HG03108 (cell line): ENCODE data around the gene CCK.
A peak's percentile ranks its signal among the peaks of the same experiment; 100 is the strongest.

Experiments used
- ATAC-seq: cut with Tn5 transposase; IDR thresholded peaks from one replicate; pipeline ENCODE4 v1.9.1; 2021; ENCODE audit warnings: moderate library complexity; ENCODE audit not compliant: unreplicated experiment

CCK gene

DNA sequence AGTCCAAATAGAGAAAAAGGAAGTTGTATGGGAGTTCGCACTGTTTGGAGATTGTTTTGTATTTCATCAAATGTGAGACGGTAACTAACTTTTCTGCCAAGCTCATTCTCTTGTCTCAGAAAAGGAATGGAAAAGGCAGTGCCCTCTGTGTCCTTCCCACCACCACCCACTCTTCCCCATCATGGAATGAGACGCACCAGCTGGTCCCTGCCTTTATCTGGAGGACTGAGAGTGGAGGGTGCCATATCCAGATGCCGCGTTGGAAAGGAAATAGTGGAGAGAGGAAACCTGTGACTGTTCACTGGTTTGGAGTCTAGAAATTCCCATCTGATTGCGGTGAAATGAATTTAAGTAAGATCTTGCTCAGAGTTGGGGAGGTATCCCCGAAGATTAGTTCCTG, 3.7 kb upstream of the CCK start:
- ATAC-seq, result no peak

DNA sequence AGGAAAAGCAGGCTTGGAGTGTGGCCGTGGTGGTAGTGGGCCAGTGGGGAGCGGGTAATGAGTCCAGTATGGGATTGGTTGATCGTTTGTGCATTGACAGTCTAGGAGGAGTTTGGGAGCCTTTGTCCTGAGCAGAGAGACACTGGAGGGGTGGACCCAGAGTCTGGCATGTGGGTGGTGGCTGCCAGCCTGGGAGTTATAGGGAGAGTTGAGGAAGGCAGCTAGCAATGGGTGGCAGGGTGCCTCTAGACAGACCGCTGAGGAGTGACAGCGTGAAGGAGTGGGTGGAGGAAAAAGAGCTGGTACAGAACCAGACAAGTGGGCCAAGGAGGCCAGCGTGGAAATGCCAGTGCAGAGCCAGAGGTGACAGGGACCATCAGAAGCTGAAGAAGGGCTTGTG, 1.9 kb upstream of the CCK start:
- ATAC-seq, result no peak

- no peak for ATAC-seq
Measured at GRCh38 chr3:42265059-42265991, 660 bp downstream of the CCK start.

DNA sequence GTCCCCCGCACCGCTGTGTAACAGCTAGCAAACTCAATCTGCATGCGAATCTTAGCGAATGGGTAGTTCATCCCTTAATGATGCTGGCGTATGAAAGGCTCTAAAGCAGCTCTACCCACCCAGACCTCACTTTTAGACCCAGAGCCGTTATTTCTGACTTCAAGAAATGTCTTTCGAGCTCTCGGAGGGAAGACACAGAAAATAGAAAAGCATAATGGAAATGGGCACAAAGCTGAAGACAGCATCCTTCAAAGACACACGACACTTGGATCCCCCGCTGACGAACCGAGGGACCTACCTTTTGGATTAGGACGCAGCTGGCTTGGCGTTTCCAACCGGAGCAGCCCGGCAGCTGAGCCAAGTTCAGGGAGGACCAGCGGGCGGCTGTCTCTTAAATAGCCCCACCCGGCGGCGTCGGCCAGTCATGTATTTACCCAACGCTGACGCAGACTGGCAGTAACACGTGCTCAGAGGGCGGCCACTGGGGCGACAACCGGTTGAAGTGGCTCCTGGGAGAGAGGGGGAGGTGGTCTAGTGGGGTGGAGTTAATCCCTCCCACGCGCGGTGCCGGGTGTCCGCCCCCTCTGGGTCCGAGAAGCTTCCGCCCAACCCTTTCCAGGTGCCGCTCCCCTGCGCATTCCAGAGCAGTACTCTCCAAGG, 1.5 kb downstream of the CCK start:
- no peak for ATAC-seq

DNA sequence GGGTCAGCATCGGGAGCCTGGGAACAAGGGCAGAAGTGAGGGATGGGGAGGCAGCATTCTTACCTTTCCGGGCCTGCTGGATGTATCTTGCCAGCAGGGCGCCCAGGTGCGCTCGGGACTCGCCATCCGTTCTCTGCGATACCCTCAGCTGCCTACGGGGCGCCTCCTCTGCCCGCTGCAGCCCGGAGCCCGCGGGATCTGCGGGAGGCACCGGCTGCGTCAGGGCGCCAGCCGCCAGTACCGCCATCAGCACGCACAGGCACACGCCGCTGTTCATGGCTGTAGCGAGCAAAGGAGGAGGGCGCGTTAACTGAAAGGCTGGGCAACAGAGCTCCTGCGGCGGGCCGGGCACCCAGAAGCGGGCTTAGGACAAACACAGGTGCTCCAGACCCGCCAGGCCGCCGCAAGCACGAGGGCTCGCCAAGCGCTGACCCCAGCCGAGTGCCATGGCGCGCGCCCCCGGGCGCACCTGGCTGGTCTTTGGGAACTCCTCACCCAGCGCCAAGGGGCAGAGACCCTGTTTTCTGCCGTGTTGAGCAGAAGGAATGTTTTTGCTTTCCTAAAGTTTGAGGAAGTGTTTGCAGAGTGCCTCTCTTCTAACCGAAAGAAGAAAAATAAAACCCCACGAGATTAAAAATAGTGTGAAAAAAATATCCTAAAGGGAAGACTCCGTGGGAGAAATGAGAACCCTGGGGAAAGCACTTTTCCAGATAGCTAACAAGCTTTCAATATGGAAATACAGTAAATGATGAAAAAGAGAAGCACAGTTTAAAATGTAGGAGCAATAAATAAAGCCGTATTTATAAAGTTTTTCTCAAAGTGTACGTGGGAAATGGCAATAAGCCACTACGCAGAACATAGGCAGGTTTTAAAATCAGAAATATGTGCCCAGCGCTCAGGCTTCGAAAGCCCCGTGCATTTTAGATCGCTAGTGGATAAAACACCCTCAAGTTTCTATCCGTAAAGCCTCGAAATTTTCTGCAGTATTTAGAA, 2.3 kb downstream of the CCK start:
- no peak for ATAC-seq

DNA sequence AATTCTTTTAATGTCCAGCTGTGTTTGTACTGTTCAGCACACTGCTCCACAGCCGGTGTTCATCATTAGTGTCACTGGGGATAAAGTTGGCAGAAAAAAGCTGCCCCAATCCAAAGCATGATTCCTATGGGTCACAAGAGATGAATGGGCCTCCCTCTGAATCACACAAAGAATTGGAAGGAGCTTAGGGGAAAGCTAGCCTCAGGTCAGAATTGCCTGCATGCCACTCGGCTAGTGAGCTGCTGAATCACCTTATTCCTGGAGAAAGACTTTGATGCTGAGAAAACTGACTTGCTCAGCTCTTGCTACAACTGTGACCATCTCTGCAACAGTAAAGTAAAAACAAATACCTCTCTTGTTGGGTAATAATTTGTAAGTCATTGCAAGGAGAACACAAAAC, 3.5 kb downstream of the CCK start:
- no peak for ATAC-seq

DNA sequence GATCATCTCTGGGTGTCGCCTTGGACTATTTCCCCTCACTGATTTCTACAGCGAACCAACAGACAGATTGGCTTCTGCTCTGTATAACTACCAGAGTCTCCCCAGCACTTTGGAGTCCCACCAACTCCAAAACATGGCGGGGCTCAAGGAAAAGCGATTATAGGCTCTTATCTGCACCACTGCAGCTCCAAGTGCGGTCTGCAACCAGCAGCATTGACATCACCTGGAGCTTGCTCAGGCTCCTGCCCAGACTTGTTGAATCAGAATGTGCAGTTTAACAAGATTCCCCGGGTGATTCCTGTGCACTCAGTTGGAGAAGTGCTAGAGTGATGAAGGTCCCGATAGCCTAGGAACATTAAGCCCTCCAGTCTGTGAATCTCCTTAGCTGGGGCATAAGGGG, 9.0 kb downstream of the CCK start:
- no peak for ATAC-seq

GRCh38 chr3:42256135-42256819, 9.7 kb downstream of the CCK start:
- no peak for ATAC-seq

GRCh38 chr3:42254566-42254965, 11.4 kb downstream of the CCK start:
- ATAC-seq, result no peak

GRCh38 chr3:42250761-42251160, 15.2 kb downstream of the CCK start:
- ATAC-seq, result no peak

- peak; percentile 64 for ATAC-seq
Measured at GRCh38 chr3:42247576-42248027, 18.4 kb downstream of the CCK start.

DNA sequence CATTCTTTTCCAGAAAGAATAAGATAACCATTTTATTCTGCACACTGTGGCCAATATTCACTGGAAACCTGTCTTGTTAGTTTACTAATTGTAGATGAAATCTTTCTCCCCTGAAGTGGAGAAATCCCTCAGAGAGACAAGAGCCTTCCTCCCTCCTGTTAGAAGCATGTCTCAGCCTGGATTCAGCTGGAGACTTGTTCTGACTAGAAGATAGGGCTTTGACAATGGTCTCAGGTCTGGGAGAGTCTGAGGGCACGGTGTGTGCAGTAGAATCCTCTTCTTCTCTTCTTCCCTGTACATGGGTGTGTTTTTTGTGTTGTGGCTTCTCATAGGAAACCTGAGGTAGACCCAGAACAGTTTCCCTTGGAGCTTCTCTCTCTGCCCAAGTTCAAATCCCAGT, 19.9 kb downstream of the CCK start:
- ATAC-seq, result no peak

DNA sequence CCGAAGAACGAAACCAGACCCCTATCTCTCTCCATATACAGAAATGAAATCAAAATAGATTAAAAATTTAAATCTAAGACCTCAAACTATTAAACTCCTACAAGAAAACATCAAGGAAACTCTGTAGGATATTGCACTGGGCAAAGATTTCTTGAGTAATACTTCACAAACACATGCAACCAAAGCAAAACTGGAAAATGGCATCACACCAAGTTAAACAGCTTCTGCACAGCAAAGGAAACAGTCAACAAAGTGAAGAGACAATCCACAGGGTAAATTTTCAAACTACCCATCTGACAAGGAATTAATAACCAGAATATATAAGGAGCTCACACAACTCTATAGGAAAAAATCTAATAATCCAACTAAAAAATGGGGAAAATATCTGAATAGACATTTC, 29.4 kb downstream of the CCK start:
- ATAC-seq, result no peak

- no peak for ATAC-seq
Measured at GRCh38 chr3:42235532-42235931, 30.5 kb downstream of the CCK start.

DNA sequence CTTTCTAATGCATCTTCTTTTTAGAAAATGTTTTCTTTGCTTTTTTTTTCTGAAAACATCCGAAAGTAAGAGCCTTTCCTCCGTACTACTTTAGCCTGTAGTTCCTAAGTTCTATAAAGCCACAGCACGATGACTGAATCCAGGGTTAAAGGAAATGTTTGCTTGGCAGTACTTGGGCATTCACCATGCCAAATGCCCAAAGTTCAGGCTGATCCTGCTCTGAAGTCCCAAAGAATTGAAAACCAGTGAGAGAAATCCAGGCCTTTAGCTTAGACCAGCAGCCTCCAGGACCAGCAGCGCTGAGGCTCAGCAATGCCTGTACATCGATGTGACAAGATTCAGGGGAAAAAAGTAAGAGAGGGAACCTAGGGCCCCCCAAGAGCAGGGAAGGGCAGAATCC, 35.1 kb downstream of the CCK start:
- no peak for ATAC-seq

- ATAC-seq, result no peak
Measured at GRCh38 chr3:42229942-42230688, 35.9 kb downstream of the CCK start.

- ATAC-seq, result no peak
Measured at GRCh38 chr3:42229266-42229941, 36.6 kb downstream of the CCK start.

GRCh38 chr3:42228796-42229195, 37.2 kb downstream of the CCK start:
- no peak for ATAC-seq
